Epithelial cell of proximal tubule (primary cell): ENCODE measurements around the gene TFEB. TPM values are rescaled to one million over a fixed set of nuclear protein-coding genes. Genes with fewer than 3 reads are reported as not detected.

Experiments used
- DNase-seq: peaks from one replicate; pipeline ENCODE4 v3.0.0-alpha.2; 2011; ENCODE audit warnings: low read depth
- H3K4me3 ChIP-seq: 2 replicates; pipeline ENCODE4 v1.5.1; 2011; ENCODE audit warnings: low read depth, mild to moderate bottlenecking, low read length
- total RNA-seq: library from RNA; depleted of rRNA; stranded (reverse); fragments of >200 nt; gene quantifications from 2 replicates; pipeline ENCODE4 v1.2.3, GENCODE V29; 2015
- TF ChIP-seq, protein P1 (sequence below): conservative IDR thresholded peaks from 2 replicates; pipeline ENCODE4 v1.5.1; 2012; ENCODE audit warnings: low read depth, mild to moderate bottlenecking, low read length

Gene TFEB
- total RNA-seq, 1 donor from 2014 or later = 3.3 TPM

GRCh38 chr6:41658636-41659035 is 76.8 kb downstream of the TFEB start:
- no peak for DNase-seq
- TF ChIP-seq, protein P1, sequence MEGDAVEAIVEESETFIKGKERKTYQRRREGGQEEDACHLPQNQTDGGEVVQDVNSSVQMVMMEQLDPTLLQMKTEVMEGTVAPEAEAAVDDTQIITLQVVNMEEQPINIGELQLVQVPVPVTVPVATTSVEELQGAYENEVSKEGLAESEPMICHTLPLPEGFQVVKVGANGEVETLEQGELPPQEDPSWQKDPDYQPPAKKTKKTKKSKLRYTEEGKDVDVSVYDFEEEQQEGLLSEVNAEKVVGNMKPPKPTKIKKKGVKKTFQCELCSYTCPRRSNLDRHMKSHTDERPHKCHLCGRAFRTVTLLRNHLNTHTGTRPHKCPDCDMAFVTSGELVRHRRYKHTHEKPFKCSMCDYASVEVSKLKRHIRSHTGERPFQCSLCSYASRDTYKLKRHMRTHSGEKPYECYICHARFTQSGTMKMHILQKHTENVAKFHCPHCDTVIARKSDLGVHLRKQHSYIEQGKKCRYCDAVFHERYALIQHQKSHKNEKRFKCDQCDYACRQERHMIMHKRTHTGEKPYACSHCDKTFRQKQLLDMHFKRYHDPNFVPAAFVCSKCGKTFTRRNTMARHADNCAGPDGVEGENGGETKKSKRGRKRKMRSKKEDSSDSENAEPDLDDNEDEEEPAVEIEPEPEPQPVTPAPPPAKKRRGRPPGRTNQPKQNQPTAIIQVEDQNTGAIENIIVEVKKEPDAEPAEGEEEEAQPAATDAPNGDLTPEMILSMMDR = no peak
- no peak overlapping the region for H3K4me3 ChIP-seq

DNA sequence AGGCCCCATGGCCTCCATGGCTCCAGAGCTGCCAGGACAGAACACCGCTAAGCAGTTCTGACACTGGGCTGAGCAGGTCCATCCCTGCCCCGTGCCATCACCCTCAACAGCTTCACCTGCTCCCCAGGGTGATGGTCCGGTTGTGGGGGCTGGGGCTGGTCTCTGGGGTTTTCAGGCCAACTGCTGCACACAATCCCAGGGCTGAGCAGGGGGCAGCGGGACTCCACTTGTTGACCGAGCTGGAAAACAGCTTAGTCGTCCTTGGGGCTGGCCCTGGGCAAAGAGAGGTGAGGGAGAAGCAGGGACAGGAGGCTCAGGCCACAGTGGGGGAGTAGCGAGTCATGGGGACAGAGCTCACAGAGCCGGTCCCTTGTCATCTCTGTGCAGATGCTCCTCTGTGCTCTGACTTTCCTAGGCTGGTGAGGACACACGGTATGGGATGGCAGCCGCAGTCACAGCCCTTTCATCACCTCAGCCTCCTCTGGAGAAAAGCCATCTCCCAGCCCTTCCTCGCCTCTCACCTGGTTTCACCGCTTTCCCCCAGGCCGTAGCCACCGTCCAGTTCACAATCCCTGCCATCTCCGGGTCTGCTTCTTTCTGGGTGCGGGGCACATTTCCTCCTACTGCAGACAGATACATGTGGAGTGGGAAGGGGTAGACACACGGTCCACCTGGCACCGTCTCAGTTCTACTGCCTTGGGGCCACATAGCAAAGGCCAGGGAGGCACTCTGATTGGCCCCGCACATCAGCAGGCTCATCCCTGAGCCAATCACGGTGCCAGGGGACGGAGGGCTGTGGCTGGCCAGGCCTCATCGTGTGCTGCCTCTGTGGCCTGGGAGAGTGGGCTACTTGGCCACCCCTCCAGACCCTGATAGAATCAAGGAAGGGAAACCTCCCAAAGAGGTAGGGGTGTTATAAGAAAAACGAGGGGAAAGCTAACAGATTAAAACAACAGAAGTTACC is 78.0 kb downstream of the TFEB start:
- H3K4me3 ChIP-seq = no peak overlapping the region
- TF ChIP-seq, protein P1 = no peak
- DNase-seq = no peak

DNA sequence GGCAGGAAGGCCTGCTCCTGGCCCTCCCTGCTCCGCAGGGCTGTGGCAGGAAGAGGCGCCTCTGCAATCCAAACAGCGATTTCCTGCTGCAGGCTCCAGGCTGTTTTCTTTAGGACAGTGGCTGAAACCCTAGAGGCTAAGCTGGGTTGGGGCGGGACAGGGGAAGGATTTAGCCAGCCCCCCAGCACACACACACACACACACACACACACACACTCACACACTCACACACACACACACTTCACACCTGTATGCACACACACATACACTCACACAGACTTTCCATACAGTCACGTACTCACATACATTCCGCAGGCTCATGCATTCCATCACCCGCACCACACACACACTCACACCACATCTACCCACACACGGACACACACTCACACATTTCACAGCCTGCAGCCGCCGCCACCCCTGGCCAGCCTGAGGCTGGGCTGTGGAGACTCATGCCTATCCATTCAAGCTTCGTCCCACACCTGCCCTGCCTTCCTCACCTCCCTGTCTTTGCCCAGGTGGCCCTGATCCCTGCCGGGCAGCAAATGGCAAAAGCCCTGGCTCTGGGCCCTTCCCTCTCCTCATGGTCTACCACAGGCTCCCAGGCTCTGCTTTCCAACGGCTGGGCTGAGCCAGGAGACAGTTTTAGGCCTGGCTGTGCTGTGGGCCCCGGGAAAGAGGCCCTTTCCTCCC is 79.3 kb downstream of the TFEB start:
- TF ChIP-seq, protein P1 = no peak
- no peak overlapping the region for H3K4me3 ChIP-seq
- DNase-seq = no peak

DNA sequence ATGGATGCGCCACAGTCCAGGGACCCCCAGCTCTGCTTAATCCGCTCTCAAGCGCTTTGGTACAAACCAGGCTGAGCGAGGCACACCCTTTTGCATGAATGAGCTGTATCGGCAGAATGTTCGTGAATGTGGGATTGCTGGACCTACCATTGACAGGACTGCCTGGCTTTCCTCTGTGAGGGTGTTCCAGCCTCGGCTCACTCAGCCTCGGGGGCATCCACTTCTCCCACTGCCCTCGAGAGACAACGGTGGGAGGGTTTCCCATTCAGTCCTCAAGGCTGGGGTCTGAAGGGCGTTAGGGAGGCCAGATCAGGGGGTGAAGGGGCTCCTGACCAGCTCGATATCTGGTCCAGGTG is 79.8 kb downstream of the TFEB start:
- TF ChIP-seq, protein P1 = no peak
- no peak for DNase-seq
- H3K4me3 ChIP-seq = no peak overlapping the region

- H3K4me3 ChIP-seq = no peak overlapping the region
- no peak for DNase-seq
- TF ChIP-seq, protein P1 = no peak
Observed at GRCh38 chr6:41655176-41655575, 80.2 kb downstream of the TFEB start.

DNA sequence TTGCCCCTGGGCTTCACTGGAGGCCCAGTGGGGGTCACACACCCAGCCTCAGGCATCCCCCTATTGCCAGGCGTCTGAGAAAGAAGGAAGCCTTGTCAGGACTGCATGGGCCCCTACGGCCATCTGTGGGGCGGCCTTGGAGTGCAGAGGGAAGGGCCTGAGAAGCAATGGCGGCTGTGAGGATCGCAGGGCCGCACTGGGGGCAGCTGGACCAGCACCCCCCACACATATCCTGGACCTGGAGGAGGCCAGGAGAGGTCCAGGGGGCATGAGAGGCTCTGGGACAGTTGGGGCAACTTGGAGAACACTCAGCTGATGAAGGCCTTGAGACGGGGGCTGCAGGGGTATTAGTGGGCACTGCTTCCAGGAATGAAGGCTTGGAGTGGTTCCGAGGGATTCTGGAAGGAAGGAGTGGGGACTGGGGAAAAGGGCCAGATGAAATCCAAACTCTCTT is 80.7 kb downstream of the TFEB start:
- no peak for DNase-seq
- TF ChIP-seq, protein P1 = no peak

More for the DNA sequence above, 80.7 kb downstream of the TFEB start:
- no peak overlapping the region for H3K4me3 ChIP-seq
